GM18502 (cell line): Measurements from ENCODE around the gene OR4D11.
"Not testable (repeated sequence)": the region's sequence is repeated elsewhere in the genome, so short reads cannot be mapped to it uniquely, and the experiment has no call there.

Experiments used
- ATAC-seq: cut with Tn5 transposase; IDR thresholded peaks from one replicate; pipeline ENCODE4 v1.9.1; 2021; ENCODE audit warnings: mild to moderate bottlenecking; ENCODE audit not compliant: unreplicated experiment, poor library complexity

OR4D11 gene

GRCh38 chr11:59547605-59548308, 44.4 kb downstream of the OR4D11 start:
- ATAC-seq: not testable (repeated sequence)

GRCh38 chr11:59548309-59548656, 44.9 kb downstream of the OR4D11 start:
- no peak for ATAC-seq

- peak; percentile 92 for ATAC-seq
Observed at GRCh38 chr11:59550368-59550841, 47.0 kb downstream of the OR4D11 start.

GRCh38 chr11:59550842-59551658, 47.7 kb downstream of the OR4D11 start:
- peak; percentile 41 for ATAC-seq

- no peak for ATAC-seq
Observed at GRCh38 chr11:59551659-59552521, 48.5 kb downstream of the OR4D11 start.

- no peak for ATAC-seq
Observed at GRCh38 chr11:59552844-59553243, 49.5 kb downstream of the OR4D11 start.

GRCh38 chr11:59553323-59553722, 49.9 kb downstream of the OR4D11 start:
- ATAC-seq: no peak
